Left lung (tissue), 10 donors: Measurements from ENCODE around the gene CEP63. TPM values are rescaled to one million over a fixed set of nuclear protein-coding genes. Genes with fewer than 3 reads are reported as not detected.

Source experiments
- ATAC-seq: fragments of 200-7000 bp; cut with Tn5 transposase; one replicate; pipeline ENCODE4 v1.9.1; 2020; ENCODE audit warnings: moderate library complexity
- DNase-seq, 4 donors: peaks; one replicate each; pipeline ENCODE4 v3.0.0-alpha.2; 2013 to 2020
- H3K27ac ChIP-seq, 2 donors: fragments of 200-600 bp; sonication (generic) in 1 of 2; one replicate each; pipeline versions ENCODE4 v1.5.0 to v1.8.0; 2020 to 2021
- H3K27me3 ChIP-seq, 2 donors: fragments of 200-600 bp; sonication (generic) in 1 of 2; one replicate each; pipeline versions ENCODE4 v1.5.0 to v1.8.0; 2020 to 2021
- H3K36me3 ChIP-seq, 2 donors: fragments of 200-600 bp; sonication (generic) in 1 of 2; one replicate each; pipeline versions ENCODE4 v1.5.0 to v1.8.0; 2020 to 2021
- H3K4me1 ChIP-seq, 2 donors: fragments of 200-600 bp; one replicate each; pipeline ENCODE4 v1.8.0; 2021
- H3K4me3 ChIP-seq, 2 donors: fragments of 200-600 bp; sonication (generic) in 1 of 2; one replicate each; pipeline versions ENCODE4 v1.5.0 to v1.8.0; 2020 to 2021; ENCODE audit warnings: mild to moderate bottlenecking in 1 of 2
- H3K9me3 ChIP-seq, 2 donors: fragments of 200-600 bp; sonication (generic) in 1 of 2; one replicate each; pipeline versions ENCODE4 v1.5.0 to v1.8.0; 2020 to 2021
- CTCF ChIP-seq, 2 donors: fragments of 200-600 bp; sonication (generic) in 1 of 2; IDR thresholded peaks; one replicate each; pipeline versions ENCODE4 v1.5.0 to v1.8.0; 2021; ENCODE audit warnings: antibody characterized with exemption in 2 of 2
- intact Hi-C, 2 donors: fragments of 100-400 bp; cut with DNase I; formaldehyde crosslinking; loops; one replicate each; pipeline versions ENCODE4 v1.11.2 to v1.14.2; 2022
- polyA plus RNA-seq, 6 donors: library from polyadenylated mRNA; unstranded; fragments of 120-200 nt; gene quantifications; one replicate each; pipeline ENCODE4 v1.2.1, GENCODE V29; 2013; ENCODE audit not compliant: insufficient read length in 6 of 6
- total RNA-seq, 2 donors: library from RNA; stranded (reverse); fragmentation: NEBNext Ultra II Directional; extraction: Animal tissue kit (Norgen Biotek cat#: 25700); gene quantifications; one replicate each; pipeline ENCODE4 v1.2.1, GENCODE V29; 2021
- donor health status: DM: no; HTN: yes; CAD: no.
- donor health status: DM: no; HTN: no; CAD: no.

CEP63 gene
- total and polyA plus RNA-seq, 8 donors, result 16.1 to 40.4 (median 32.7) TPM

- no peak overlapping the region for H3K4me3 ChIP-seq
- ATAC-seq (peak; percentile 60), DNase-seq (no peak)
- H3K9me3 ChIP-seq, result no peaks in the 10 kb centered on the region
- intact Hi-C loops, result loop anchor here in 1 of 2 donors (10.0 kb wide), 1 partner anchor 103 kb away; the partner anchor contains the start of gene AMOTL2
- TF ChIP-seq CTCF (IDR thresholded peaks at IDR 0.05), result no peak
- peak overlapping the region in 1 of 2 donors; percentile 16 for H3K27ac ChIP-seq
- peaks cover 0 to 69% of the 10 kb centered on the region in 2 donors for H3K36me3 ChIP-seq
- no peaks in the 10 kb centered on the region for H3K27me3 ChIP-seq
- peaks cover 7 to 25% of the 10 kb centered on the region in 2 donors for H3K4me1 ChIP-seq
Observed at GRCh38 chr3:134477938-134478337, 7.9 kb upstream of the CEP63 start.

GRCh38 chr3:134480546-134480945, 5.3 kb upstream of the CEP63 start:
- H3K27ac ChIP-seq, result no peak overlapping the region
- peaks cover 0 to 69% of the 10 kb centered on the region in 2 donors for H3K36me3 ChIP-seq
- intact Hi-C loops, result loop anchor here in 1 of 2 donors (5.0 kb wide), 1 partner anchor 268 kb away; no protein-coding TSS in a partner anchor

GRCh38 chr3:134481166-134481565, 4.7 kb upstream of the CEP63 start:
- intact Hi-C loops, result loop anchor here in 1 of 2 donors (5.0 kb wide), 1 partner anchor 269 kb away; no protein-coding TSS in a partner anchor

More at GRCh38 chr3:134480546-134480945, 5.3 kb upstream of the CEP63 start:
- TF ChIP-seq CTCF (IDR thresholded peaks at IDR 0.05), result no peak
- Histone ChIP-seq H3K27me3 (no peaks in the 10 kb centered on the region), H3K4me1 (peaks cover 19 to 41% of the 10 kb centered on the region in 2 donors), H3K4me3 (no peak overlapping the region), H3K9me3 (no peaks in the 10 kb centered on the region)
- no peak for DNase-seq
- ATAC-seq, result no peak

GRCh38 chr3:134482622-134483021, 3.2 kb upstream of the CEP63 start:
- ATAC-seq (no peak), DNase-seq (no peak)
- Histone ChIP-seq H3K36me3 (peaks cover 0 to 48% of the 10 kb centered on the region in 2 donors), H3K4me1 (peaks cover 25 to 47% of the 10 kb centered on the region in 2 donors), H3K4me3 (no peak overlapping the region), H3K9me3 (no peaks in the 10 kb centered on the region), H3K27me3 (no peaks in the 10 kb centered on the region), H3K27ac (peak overlapping the region in 1 of 2 donors; percentile 78)
- TF ChIP-seq CTCF (IDR thresholded peaks at IDR 0.05), result no peak
- intact Hi-C loops, result loop anchor here in 1 of 2 donors (5.0 kb wide), 1 partner anchor 270 kb away; no protein-coding TSS in a partner anchor

More at GRCh38 chr3:134481166-134481565, 4.7 kb upstream of the CEP63 start:
- H3K27me3 ChIP-seq, result no peaks in the 10 kb centered on the region
- no peaks in the 10 kb centered on the region for H3K9me3 ChIP-seq
- H3K36me3 ChIP-seq, result peaks cover 0 to 62% of the 10 kb centered on the region in 2 donors
- DNase-seq (no peak), ATAC-seq (no peak)
- TF ChIP-seq CTCF (IDR thresholded peaks at IDR 0.05), result no peak
- peaks cover 19 to 41% of the 10 kb centered on the region in 2 donors for H3K4me1 ChIP-seq
- no peak overlapping the region for H3K27ac ChIP-seq
- no peak overlapping the region for H3K4me3 ChIP-seq

- peak overlapping the region in 1 of 2 donors; percentile 78 for H3K27ac ChIP-seq
- intact Hi-C loops, result loop anchor here in 1 of 2 donors (5.0 kb wide), 1 partner anchor 271 kb away; no protein-coding TSS in a partner anchor
- no peaks in the 10 kb centered on the region for H3K27me3 ChIP-seq
- DNase-seq (no peak), ATAC-seq (no peak)
- no peak for TF ChIP-seq CTCF (IDR thresholded peaks at IDR 0.05)
- H3K4me3 ChIP-seq, result no peak overlapping the region
- peaks cover 19 to 52% of the 10 kb centered on the region in 2 donors for H3K4me1 ChIP-seq
- peaks cover 0 to 41% of the 10 kb centered on the region in 2 donors for H3K36me3 ChIP-seq
- H3K9me3 ChIP-seq, result no peaks in the 10 kb centered on the region
Observed at GRCh38 chr3:134483195-134483900, 2.5 kb upstream of the CEP63 start.
